Measurements from ENCODE around the gene ANLN.
"Not testable (repeated sequence)": the region's sequence is repeated elsewhere in the genome, so short reads cannot be mapped to it uniquely, and the experiment has no call there.

ANLN gene

GRCh38 chr7:36389371-36390198 lies at the start of gene ANLN:
Gene ANLN (plus strand): TSS chr7:36389862. CDS start chr7:36390027, 165 bp downstream.
- peak; percentile 68 to 69 for DNase-seq (ENCODE audit: low read depth in 1 of 2, low spot score in 1 of 2)

- no peak for DNase-seq (ENCODE audit: low read depth in 1 of 2, low spot score in 1 of 2)
Observed at GRCh38 chr7:36343548-36343947, 46.1 kb upstream of the ANLN start.

- no peak for DNase-seq (ENCODE audit: low read depth in 1 of 2, low spot score in 1 of 2)
Observed at GRCh38 chr7:36344622-36345021, 45.0 kb upstream of the ANLN start.

- no peak for DNase-seq (ENCODE audit: low read depth in 1 of 2, low spot score in 1 of 2)
Observed at GRCh38 chr7:36346260-36346831, 43.3 kb upstream of the ANLN start.

- no peak for DNase-seq (ENCODE audit: low read depth in 1 of 2, low spot score in 1 of 2)
Observed at GRCh38 chr7:36348256-36348655, 41.4 kb upstream of the ANLN start.

GRCh38 chr7:36348771-36349170 lies 40.9 kb upstream of the ANLN start:
- no peak for DNase-seq (ENCODE audit: low read depth in 1 of 2, low spot score in 1 of 2)

GRCh38 chr7:36349626-36350025 lies 40.0 kb upstream of the ANLN start:
- no peak for DNase-seq (ENCODE audit: low read depth in 1 of 2, low spot score in 1 of 2)

- DNase-seq (ENCODE audit: low read depth in 1 of 2, low spot score in 1 of 2), result no peak
Observed at GRCh38 chr7:36355490-36355889, 34.2 kb upstream of the ANLN start.

- DNase-seq (ENCODE audit: low read depth in 1 of 2, low spot score in 1 of 2), result no peak
Observed at GRCh38 chr7:36357054-36357453, 32.6 kb upstream of the ANLN start.

- DNase-seq (ENCODE audit: low read depth in 1 of 2, low spot score in 1 of 2), result no peak
Observed at GRCh38 chr7:36358589-36358988, 31.1 kb upstream of the ANLN start.

- DNase-seq (ENCODE audit: low read depth in 1 of 2, low spot score in 1 of 2), result no peak
Observed at GRCh38 chr7:36360244-36360643, 29.4 kb upstream of the ANLN start.

GRCh38 chr7:36361227-36361626 lies 28.4 kb upstream of the ANLN start:
- no peak for DNase-seq (ENCODE audit: low read depth in 1 of 2, low spot score in 1 of 2)

GRCh38 chr7:36363515-36363914 lies 26.1 kb upstream of the ANLN start:
- DNase-seq (ENCODE audit: low read depth in 1 of 2, low spot score in 1 of 2), result no peak

- no peak for DNase-seq (ENCODE audit: low read depth in 1 of 2, low spot score in 1 of 2)
Observed at GRCh38 chr7:36366005-36366717, 23.5 kb upstream of the ANLN start.

- peak; percentile 80 to 83 for DNase-seq (ENCODE audit: low read depth in 1 of 2, low spot score in 1 of 2)
Observed at GRCh38 chr7:36366718-36367560, 22.7 kb upstream of the ANLN start.

- no peak for DNase-seq (ENCODE audit: low read depth in 1 of 2, low spot score in 1 of 2)
Observed at GRCh38 chr7:36367561-36368077, 22.0 kb upstream of the ANLN start.

GRCh38 chr7:36368496-36368895 lies 21.2 kb upstream of the ANLN start:
- DNase-seq (ENCODE audit: low read depth in 1 of 2, low spot score in 1 of 2), result no peak

- DNase-seq (ENCODE audit: low read depth in 1 of 2, low spot score in 1 of 2), result no peak
Observed at GRCh38 chr7:36369171-36369570, 20.5 kb upstream of the ANLN start.

- DNase-seq (ENCODE audit: low read depth in 1 of 2, low spot score in 1 of 2), result no peak
Observed at GRCh38 chr7:36370046-36370445, 19.6 kb upstream of the ANLN start.

GRCh38 chr7:36372156-36372555 lies 17.5 kb upstream of the ANLN start:
- DNase-seq (ENCODE audit: low read depth in 1 of 2, low spot score in 1 of 2), result no peak

- DNase-seq (ENCODE audit: low read depth in 1 of 2, low spot score in 1 of 2), result not testable (repeated sequence)
Observed at GRCh38 chr7:36378555-36378954, 11.1 kb upstream of the ANLN start.
